ENCODE measurements around the gene ADAT3. TPM values are rescaled to one million over a fixed set of nuclear protein-coding genes. Genes with fewer than 3 reads are reported as not detected.
"Not testable (repeated sequence)": the region's sequence is repeated elsewhere in the genome, so short reads cannot be mapped to it uniquely, and the experiment has no call there.

Gene ADAT3
- total and polyA plus RNA-seq, 2 donors (not counting 1 experiment from before 2014, with no cell fraction given) = 5.3 to 13.4 TPM

DNA sequence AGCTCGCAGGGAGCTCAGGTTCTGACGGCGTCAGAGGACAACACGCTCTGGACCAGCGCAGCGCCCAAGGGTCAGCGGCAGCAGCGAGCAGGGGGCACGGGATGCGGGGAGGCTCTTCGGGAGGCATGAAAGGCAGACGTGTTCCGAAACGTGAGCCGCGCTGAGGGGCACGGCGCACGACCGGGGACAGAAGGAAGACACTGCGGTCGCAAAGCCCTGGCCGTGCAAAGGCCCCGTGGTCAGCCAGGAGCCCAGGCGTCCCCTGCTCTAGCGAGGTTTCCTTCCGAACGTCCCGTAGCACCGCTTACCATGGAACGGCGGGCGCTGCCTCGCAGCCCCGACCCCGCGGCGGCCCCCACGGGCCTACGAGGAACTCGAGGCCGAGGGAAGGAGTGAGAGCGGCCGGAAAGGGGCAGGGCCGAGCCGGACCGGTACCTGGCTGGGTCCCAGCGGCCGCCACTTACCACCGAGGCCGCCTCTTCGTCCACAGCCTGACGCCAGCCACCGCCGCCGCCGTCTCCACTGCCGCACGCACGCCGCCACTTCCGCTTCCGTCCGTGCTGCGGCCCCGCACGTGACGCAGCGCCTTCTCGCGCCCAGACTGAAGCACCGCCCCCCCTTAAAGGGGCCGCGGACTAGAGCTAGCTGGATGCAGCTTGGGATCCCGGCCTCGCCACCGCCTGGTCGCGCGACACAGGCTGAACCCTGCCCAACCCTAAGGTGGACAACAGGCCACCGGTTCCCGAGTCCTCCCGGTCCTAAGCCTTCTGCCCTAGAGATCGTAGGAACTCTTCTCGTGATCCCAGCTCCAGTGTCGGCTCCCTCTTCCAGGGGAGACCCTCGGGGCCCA is 29.3 kb upstream of the ADAT3 start:
- peak; percentile 94 for ATAC-seq (ENCODE audit: low read depth)
- Histone ChIP-seq H3K9ac (ENCODE audit: low read length) (peak overlapping the region; percentile 98), H3K36me3 (replicated peaks in 1 of 2; ENCODE audit: control extremely low read depth in 1 of 2, control insufficient read depth in 1 of 2, extremely low read depth in 1 of 2, insufficient read depth in 2 of 2, low read length in 1 of 2) (peaks cover 0 to 33% of the 10 kb centered on the region in 2 experiments), H4K20me1 (ENCODE audit: control insufficient read depth, insufficient read depth, low read length, poor library complexity, severe bottlenecking) (peaks cover 59% of the 10 kb centered on the region), H3K27ac (ENCODE audit: low read length in 2 of 2) (peak overlapping the region; percentile 66 to 96), H3K4me1 (ENCODE audit: control insufficient read depth in 2 of 2, insufficient read depth in 2 of 2, low read length in 2 of 2) (peaks cover 20 to 36% of the 10 kb centered on the region in 2 donors), H3K79me2 (ENCODE audit: control insufficient read depth, insufficient read depth, low read length) (peaks cover 67% of the 10 kb centered on the region), H3K9me3 (ENCODE audit: control extremely low read depth in 1 of 3, control insufficient read depth in 2 of 3, insufficient read depth in 1 of 3, low read length in 2 of 3) (no peaks in the 10 kb centered on the region), H3K27me3 (replicated peaks in 1 of 4; ENCODE audit: control extremely low read depth in 1 of 4, control insufficient read depth in 3 of 4, insufficient read depth in 4 of 4, low read length in 3 of 4) (no peaks in the 10 kb centered on the region), H3K4me2 (replicated peaks; ENCODE audit: low read depth, low read length, poor library complexity, severe bottlenecking) (peak overlapping the region; percentile 99), H3K4me3 (ENCODE audit: control extremely low read depth in 1 of 5, extremely low read depth in 1 of 5, insufficient read depth in 1 of 5, low read depth in 2 of 5, low read length in 4 of 5) (peak overlapping the region; percentile 81 to 97 (median 92)), H2AFZ (ENCODE audit: insufficient read depth, low read depth, low read length, poor library complexity, severe bottlenecking) (peak overlapping the region; percentile 82)
- peaks cover 28% of the 10 kb centered on the region for H3K4me1 Mint-ChIP-seq
- intact Hi-C loops (cut with micrococcal nuclease) = loop anchor here (1.0 to 10.0 kb wide), 5 partner anchors 9 to 139 kb away; partner anchors contain the start of genes ABHD17A, ADAT3, BTBD2 and SCAMP4
- H3K9me3 Mint-ChIP-seq (ENCODE audit: insufficient read depth) = no peaks in the 10 kb centered on the region
- TF ChIP-seq, protein P1, sequence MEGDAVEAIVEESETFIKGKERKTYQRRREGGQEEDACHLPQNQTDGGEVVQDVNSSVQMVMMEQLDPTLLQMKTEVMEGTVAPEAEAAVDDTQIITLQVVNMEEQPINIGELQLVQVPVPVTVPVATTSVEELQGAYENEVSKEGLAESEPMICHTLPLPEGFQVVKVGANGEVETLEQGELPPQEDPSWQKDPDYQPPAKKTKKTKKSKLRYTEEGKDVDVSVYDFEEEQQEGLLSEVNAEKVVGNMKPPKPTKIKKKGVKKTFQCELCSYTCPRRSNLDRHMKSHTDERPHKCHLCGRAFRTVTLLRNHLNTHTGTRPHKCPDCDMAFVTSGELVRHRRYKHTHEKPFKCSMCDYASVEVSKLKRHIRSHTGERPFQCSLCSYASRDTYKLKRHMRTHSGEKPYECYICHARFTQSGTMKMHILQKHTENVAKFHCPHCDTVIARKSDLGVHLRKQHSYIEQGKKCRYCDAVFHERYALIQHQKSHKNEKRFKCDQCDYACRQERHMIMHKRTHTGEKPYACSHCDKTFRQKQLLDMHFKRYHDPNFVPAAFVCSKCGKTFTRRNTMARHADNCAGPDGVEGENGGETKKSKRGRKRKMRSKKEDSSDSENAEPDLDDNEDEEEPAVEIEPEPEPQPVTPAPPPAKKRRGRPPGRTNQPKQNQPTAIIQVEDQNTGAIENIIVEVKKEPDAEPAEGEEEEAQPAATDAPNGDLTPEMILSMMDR (IDR thresholded peaks at IDR 0.05) = no peak
- TF ChIP-seq EZH2 (IDR thresholded peaks at IDR 0.05; ENCODE audit: borderline replicate concordance, insufficient read depth, low read depth, low read length, poor library complexity, severe bottlenecking) = no peak
- peak; percentile 93 for DNase-seq
- H3K4me3 Mint-ChIP-seq = peak overlapping the region; percentile 99
- ChIA-PET POLR2A (interaction anchor here (0.6 to 1.8 kb wide), 7 partner anchors 9 to 509 kb away, joined by 3 to 21 read pairs (median 8); partner anchors contain the start of gene ABHD17A), CTCF (interaction anchor here (0.6 to 2.7 kb wide), 11 partner anchors 9 to 217 kb away, joined by 3 to 19 read pairs (median 4); partner anchors contain the start of gene REXO1)
- peak overlapping the region; percentile 94 for H3K27ac Mint-ChIP-seq
- no peaks in the 10 kb centered on the region for H3K27me3 Mint-ChIP-seq
- WGBS (ENCODE audit: insufficient coverage) = under 1% methylated on average over 87 of the region's 87 CpGs

DNA sequence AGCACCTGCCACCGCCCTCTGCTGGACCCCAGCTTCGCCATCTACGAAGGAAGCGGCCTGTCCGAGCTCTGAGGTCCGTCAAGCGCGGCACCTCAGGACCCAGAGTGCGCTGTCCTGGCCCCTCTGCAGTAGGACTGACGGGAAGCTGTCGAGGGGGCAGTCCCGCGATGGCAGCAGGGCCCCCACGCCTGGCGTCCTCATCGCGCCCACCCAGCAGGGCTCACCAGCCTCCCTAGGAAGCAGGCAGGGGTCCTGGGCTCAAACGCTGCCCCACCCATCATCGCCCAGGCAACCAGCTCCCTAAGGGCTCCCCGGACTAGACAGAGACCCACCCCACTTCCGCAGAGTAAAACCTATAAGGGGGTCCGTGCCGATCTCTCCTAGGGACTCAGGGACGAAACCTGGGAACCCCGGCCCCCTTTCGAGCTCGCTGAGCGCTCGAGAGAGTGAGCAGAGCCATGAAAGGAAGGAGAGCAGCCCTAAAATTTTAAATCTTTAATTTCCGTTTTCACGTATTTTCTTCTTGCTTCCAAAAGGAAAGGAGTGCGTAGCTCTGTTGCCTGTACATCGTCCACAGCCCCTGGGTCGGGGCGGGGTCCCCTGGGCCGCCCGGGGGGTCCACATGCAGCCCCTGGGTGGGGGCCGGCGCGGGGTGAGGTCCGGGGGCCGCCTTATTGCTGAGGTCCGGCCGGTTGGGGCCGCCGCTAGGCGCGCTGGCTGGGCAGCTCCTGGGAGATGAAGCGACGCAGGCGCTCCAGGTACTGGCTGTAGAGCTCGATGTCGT is 28.5 kb upstream of the ADAT3 start:
- peaks cover 63% of the 10 kb centered on the region for H3K79me2 ChIP-seq (ENCODE audit: control insufficient read depth, insufficient read depth, low read length)
- ChIA-PET CTCF (interaction anchor here (0.8 to 2.7 kb wide), 10 partner anchors 9 to 213 kb away, joined by 3 to 19 read pairs (median 4); partner anchors contain the start of gene REXO1), POLR2A (interaction anchor here (0.6 to 1.8 kb wide), 5 partner anchors 12 to 508 kb away, joined by 3 to 21 read pairs (median 8); no protein-coding TSS in a partner anchor)
- not testable (repeated sequence) for H3K9me3 ChIP-seq (ENCODE audit: control extremely low read depth in 1 of 3, control insufficient read depth in 2 of 3, insufficient read depth in 1 of 3, low read length in 2 of 3); H3K27me3 Mint-ChIP-seq; H3K27me3 ChIP-seq (replicated peaks in 1 of 4; ENCODE audit: control extremely low read depth in 1 of 4, control insufficient read depth in 3 of 4, insufficient read depth in 4 of 4, low read length in 3 of 4); H3K9me3 Mint-ChIP-seq (ENCODE audit: insufficient read depth)
- H3K27ac Mint-ChIP-seq = peak overlapping the region; percentile 94
- intact Hi-C loops (cut with micrococcal nuclease) = loop anchor here (1.0 to 10.0 kb wide), 5 partner anchors 9 to 138 kb away; partner anchors contain the start of genes ABHD17A, ADAT3, BTBD2 and SCAMP4
- ATAC-seq (ENCODE audit: low read depth) (peak; percentile 19), DNase-seq (peak; percentile 45)
- peaks cover 0 to 30% of the 10 kb centered on the region in 2 experiments for H3K36me3 ChIP-seq (replicated peaks in 1 of 2; ENCODE audit: control extremely low read depth in 1 of 2, control insufficient read depth in 1 of 2, extremely low read depth in 1 of 2, insufficient read depth in 2 of 2, low read length in 1 of 2)
- peaks cover 55% of the 10 kb centered on the region for H4K20me1 ChIP-seq (ENCODE audit: control insufficient read depth, insufficient read depth, low read length, poor library complexity, severe bottlenecking)
- peak overlapping the region; percentile 66 to 96 for H3K27ac ChIP-seq (ENCODE audit: low read length in 2 of 2)
- 32% methylated on average over 25 of the region's 53 CpGs for WGBS (ENCODE audit: insufficient coverage)
- H3K4me3 Mint-ChIP-seq = peak overlapping the region; percentile 99
- H3K4me2 ChIP-seq (replicated peaks; ENCODE audit: low read depth, low read length, poor library complexity, severe bottlenecking) = peak overlapping the region; percentile 99
- peaks cover 20 to 37% of the 10 kb centered on the region in 2 donors for H3K4me1 ChIP-seq (ENCODE audit: control insufficient read depth in 2 of 2, insufficient read depth in 2 of 2, low read length in 2 of 2)
- peak overlapping the region; percentile 27 to 97 (median 92) for H3K4me3 ChIP-seq (ENCODE audit: control extremely low read depth in 1 of 5, extremely low read depth in 1 of 5, insufficient read depth in 1 of 5, low read depth in 2 of 5, low read length in 4 of 5)
- peaks cover 28% of the 10 kb centered on the region for H3K4me1 Mint-ChIP-seq
- H3K9ac ChIP-seq (ENCODE audit: low read length) = peak overlapping the region; percentile 98
- H2AFZ ChIP-seq (ENCODE audit: insufficient read depth, low read depth, low read length, poor library complexity, severe bottlenecking) = peak overlapping the region; percentile 82

DNA sequence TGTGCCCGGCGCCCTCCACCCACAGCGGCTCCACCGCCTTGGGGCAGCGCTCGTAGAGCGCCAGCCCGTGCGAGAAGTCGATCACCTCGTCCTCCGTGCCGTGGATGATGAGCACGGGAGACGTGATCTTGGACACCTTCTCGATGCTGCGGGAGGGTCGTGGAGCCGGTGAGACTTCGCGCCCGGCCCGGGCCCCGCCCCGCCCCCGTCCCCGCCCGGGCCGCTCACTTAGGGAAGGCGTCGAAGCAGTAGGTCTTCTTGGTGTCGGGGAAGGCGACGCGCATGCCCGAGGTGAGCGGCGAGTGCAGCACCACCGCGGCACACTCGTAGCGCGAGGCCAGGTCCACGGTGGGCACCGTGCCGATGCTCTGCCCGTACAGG is 27.9 kb upstream of the ADAT3 start:
- Histone ChIP-seq H3K36me3 (replicated peaks in 1 of 2; ENCODE audit: control extremely low read depth in 1 of 2, control insufficient read depth in 1 of 2, extremely low read depth in 1 of 2, insufficient read depth in 2 of 2, low read length in 1 of 2) (peaks cover 0 to 29% of the 10 kb centered on the region in 2 experiments), H4K20me1 (ENCODE audit: control insufficient read depth, insufficient read depth, low read length, poor library complexity, severe bottlenecking) (peaks cover 55% of the 10 kb centered on the region), H3K4me1 (ENCODE audit: control insufficient read depth in 2 of 2, insufficient read depth in 2 of 2, low read length in 2 of 2) (peaks cover 25 to 43% of the 10 kb centered on the region in 2 donors), H3K79me2 (ENCODE audit: control insufficient read depth, insufficient read depth, low read length) (peaks cover 63% of the 10 kb centered on the region)
- not testable (repeated sequence) for H2AFZ ChIP-seq (ENCODE audit: insufficient read depth, low read depth, low read length, poor library complexity, severe bottlenecking); H3K27ac Mint-ChIP-seq; H3K4me3 ChIP-seq (ENCODE audit: control extremely low read depth in 1 of 5, extremely low read depth in 1 of 5, insufficient read depth in 1 of 5, low read depth in 2 of 5, low read length in 4 of 5); H3K4me3 Mint-ChIP-seq; H3K27ac ChIP-seq (ENCODE audit: low read length in 2 of 2); H3K27me3 Mint-ChIP-seq; DNase-seq; H3K9ac ChIP-seq (ENCODE audit: low read length); H3K27me3 ChIP-seq (replicated peaks in 1 of 4; ENCODE audit: control extremely low read depth in 1 of 4, control insufficient read depth in 3 of 4, insufficient read depth in 4 of 4, low read length in 3 of 4); ATAC-seq (ENCODE audit: low read depth); H3K4me2 ChIP-seq (replicated peaks; ENCODE audit: low read depth, low read length, poor library complexity, severe bottlenecking); H3K9me3 Mint-ChIP-seq (ENCODE audit: insufficient read depth); H3K9me3 ChIP-seq (ENCODE audit: control extremely low read depth in 1 of 3, control insufficient read depth in 2 of 3, insufficient read depth in 1 of 3, low read length in 2 of 3)
- ChIA-PET POLR2A (interaction anchor here (1.5 to 1.7 kb wide), 2 partner anchors 13 to 26 kb away, joined by 8 to 20 read pairs; no protein-coding TSS in a partner anchor), CTCF (interaction anchor here (0.8 to 2.7 kb wide), 5 partner anchors 10 to 212 kb away, joined by 3 to 19 read pairs (median 3); no protein-coding TSS in a partner anchor)
- 90% methylated on average over 8 of the region's 47 CpGs for WGBS (ENCODE audit: insufficient coverage)
- intact Hi-C loops (cut with micrococcal nuclease) = loop anchor here (10.0 kb wide), 1 partner anchor 138 kb away; the partner anchor contains the start of gene BTBD2
- peaks cover 33% of the 10 kb centered on the region for H3K4me1 Mint-ChIP-seq
